ENCODE data around the gene NET1.
"Not testable (repeated sequence)": the region's sequence is repeated elsewhere in the genome, so short reads cannot be mapped to it uniquely, and the experiment has no call there.

NET1 gene

GRCh38 chr10:5376450-5376849 is 35.9 kb upstream of the NET1 start:
- H3K27ac ChIP-seq (ENCODE audit: low read length) = no peak overlapping the region
- H3K4me3 ChIP-seq (ENCODE audit: low read depth in 1 of 2, low read length in 2 of 2) = no peak overlapping the region
- no peaks in the 10 kb centered on the region for H3K36me3 ChIP-seq (ENCODE audit: insufficient read depth, low read length)
- no peaks in the 10 kb centered on the region for H4K20me1 ChIP-seq (ENCODE audit: insufficient read depth, low read length)
- TF ChIP-seq EZH2 (IDR thresholded peaks at IDR 0.05; ENCODE audit: borderline replicate concordance, low read depth, low read length, severe bottlenecking) = no peak
- TF ChIP-seq, protein P1, sequence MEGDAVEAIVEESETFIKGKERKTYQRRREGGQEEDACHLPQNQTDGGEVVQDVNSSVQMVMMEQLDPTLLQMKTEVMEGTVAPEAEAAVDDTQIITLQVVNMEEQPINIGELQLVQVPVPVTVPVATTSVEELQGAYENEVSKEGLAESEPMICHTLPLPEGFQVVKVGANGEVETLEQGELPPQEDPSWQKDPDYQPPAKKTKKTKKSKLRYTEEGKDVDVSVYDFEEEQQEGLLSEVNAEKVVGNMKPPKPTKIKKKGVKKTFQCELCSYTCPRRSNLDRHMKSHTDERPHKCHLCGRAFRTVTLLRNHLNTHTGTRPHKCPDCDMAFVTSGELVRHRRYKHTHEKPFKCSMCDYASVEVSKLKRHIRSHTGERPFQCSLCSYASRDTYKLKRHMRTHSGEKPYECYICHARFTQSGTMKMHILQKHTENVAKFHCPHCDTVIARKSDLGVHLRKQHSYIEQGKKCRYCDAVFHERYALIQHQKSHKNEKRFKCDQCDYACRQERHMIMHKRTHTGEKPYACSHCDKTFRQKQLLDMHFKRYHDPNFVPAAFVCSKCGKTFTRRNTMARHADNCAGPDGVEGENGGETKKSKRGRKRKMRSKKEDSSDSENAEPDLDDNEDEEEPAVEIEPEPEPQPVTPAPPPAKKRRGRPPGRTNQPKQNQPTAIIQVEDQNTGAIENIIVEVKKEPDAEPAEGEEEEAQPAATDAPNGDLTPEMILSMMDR (IDR thresholded peaks at IDR 0.05; ENCODE audit: borderline replicate concordance, extremely low read depth, low read length, poor library complexity, severe bottlenecking) = no peak
- DNase-seq = no peak
- no peak overlapping the region for H2AFZ ChIP-seq (ENCODE audit: low read depth, low read length)
- H3K4me1 ChIP-seq (ENCODE audit: insufficient read depth, low read length) = no peaks in the 10 kb centered on the region
- H3K9me3 ChIP-seq (ENCODE audit: insufficient read depth, low read length, severe bottlenecking) = no peaks in the 10 kb centered on the region
- H3K4me2 ChIP-seq (ENCODE audit: insufficient read depth, low read length) = no peak overlapping the region
- no peak for ATAC-seq (ENCODE audit: insufficient read depth, low read depth)
- no peak overlapping the region for H3K9ac ChIP-seq (ENCODE audit: low read depth, low read length)
- H3K27me3 ChIP-seq (ENCODE audit: insufficient read depth, low read length, poor library complexity) = no peaks in the 10 kb centered on the region
- H3K79me2 ChIP-seq (ENCODE audit: insufficient read depth, low read length) = no peaks in the 10 kb centered on the region

DNA sequence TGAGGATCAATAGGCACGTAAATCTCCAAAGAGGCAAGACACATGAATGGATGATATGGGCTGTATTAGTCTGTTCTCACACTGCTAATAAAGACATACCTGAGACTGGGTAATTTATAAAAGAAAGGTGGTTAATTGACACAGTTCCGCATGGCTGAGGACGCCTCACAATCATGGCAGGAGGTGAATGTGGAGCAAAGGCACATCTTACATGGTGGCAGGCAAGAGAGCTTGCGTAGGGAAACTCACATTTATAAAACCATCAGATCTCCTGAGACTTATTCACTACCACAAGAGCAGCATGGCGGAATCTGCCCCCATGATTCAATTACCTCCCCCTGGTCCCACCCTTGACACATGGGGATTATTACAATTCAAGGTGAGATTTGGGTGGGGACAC is 33.2 kb upstream of the NET1 start:
- H3K4me2 ChIP-seq (ENCODE audit: insufficient read depth, low read length); H3K9ac ChIP-seq (ENCODE audit: low read depth, low read length); H3K27me3 ChIP-seq (ENCODE audit: insufficient read depth, low read length, poor library complexity); H4K20me1 ChIP-seq (ENCODE audit: insufficient read depth, low read length); H3K4me1 ChIP-seq (ENCODE audit: insufficient read depth, low read length); DNase-seq; ATAC-seq (ENCODE audit: insufficient read depth, low read depth); H3K79me2 ChIP-seq (ENCODE audit: insufficient read depth, low read length); H3K36me3 ChIP-seq (ENCODE audit: insufficient read depth, low read length); H3K4me3 ChIP-seq (ENCODE audit: low read depth in 1 of 2, low read length in 2 of 2); H3K27ac ChIP-seq (ENCODE audit: low read length); H3K9me3 ChIP-seq (ENCODE audit: insufficient read depth, low read length, severe bottlenecking); H2AFZ ChIP-seq (ENCODE audit: low read depth, low read length): not testable (repeated sequence)

- H3K36me3 ChIP-seq (ENCODE audit: insufficient read depth, low read length); H3K27ac ChIP-seq (ENCODE audit: low read length); H3K79me2 ChIP-seq (ENCODE audit: insufficient read depth, low read length); ATAC-seq (ENCODE audit: insufficient read depth, low read depth); H3K9ac ChIP-seq (ENCODE audit: low read depth, low read length); H3K27me3 ChIP-seq (ENCODE audit: insufficient read depth, low read length, poor library complexity); H3K4me2 ChIP-seq (ENCODE audit: insufficient read depth, low read length); DNase-seq; H4K20me1 ChIP-seq (ENCODE audit: insufficient read depth, low read length); H2AFZ ChIP-seq (ENCODE audit: low read depth, low read length); H3K4me1 ChIP-seq (ENCODE audit: insufficient read depth, low read length); H3K9me3 ChIP-seq (ENCODE audit: insufficient read depth, low read length, severe bottlenecking); H3K4me3 ChIP-seq (ENCODE audit: low read depth in 1 of 2, low read length in 2 of 2): not testable (repeated sequence)
Measured at GRCh38 chr10:5380395-5380794, 32.0 kb upstream of the NET1 start.

- DNase-seq (no peak), ATAC-seq (ENCODE audit: insufficient read depth, low read depth) (no peak)
- peaks cover 3% of the 10 kb centered on the region; the same call in 1 of the 2 replicates for H3K4me1 ChIP-seq (ENCODE audit: insufficient read depth, low read length)
- H3K27me3 ChIP-seq (ENCODE audit: insufficient read depth, low read length, poor library complexity) = no peaks in the 10 kb centered on the region
- H3K9me3 ChIP-seq (ENCODE audit: insufficient read depth, low read length, severe bottlenecking) = no peaks in the 10 kb centered on the region
- H3K36me3 ChIP-seq (ENCODE audit: insufficient read depth, low read length) = no peaks in the 10 kb centered on the region
- no peak overlapping the region for H3K27ac ChIP-seq (ENCODE audit: low read length)
- no peak overlapping the region for H3K4me3 ChIP-seq (ENCODE audit: low read depth in 1 of 2, low read length in 2 of 2)
- H4K20me1 ChIP-seq (ENCODE audit: insufficient read depth, low read length) = no peaks in the 10 kb centered on the region
- H3K4me2 ChIP-seq (ENCODE audit: insufficient read depth, low read length) = no peak overlapping the region
- TF ChIP-seq, protein P1 (IDR thresholded peaks at IDR 0.05; ENCODE audit: borderline replicate concordance, extremely low read depth, low read length, poor library complexity, severe bottlenecking) = no peak
- no peak for TF ChIP-seq EZH2 (IDR thresholded peaks at IDR 0.05; ENCODE audit: borderline replicate concordance, low read depth, low read length, severe bottlenecking)
- no peak overlapping the region for H2AFZ ChIP-seq (ENCODE audit: low read depth, low read length)
- no peaks in the 10 kb centered on the region for H3K79me2 ChIP-seq (ENCODE audit: insufficient read depth, low read length)
- H3K9ac ChIP-seq (ENCODE audit: low read depth, low read length) = no peak overlapping the region
Measured at GRCh38 chr10:5381187-5381586, 31.2 kb upstream of the NET1 start.
